Hepatocyte (in vitro differentiated cells): ENCODE results near the gene RELT. TPM values are rescaled to one million over a fixed set of nuclear protein-coding genes. Genes with fewer than 3 reads are reported as not detected.

Source experiments
- DNase-seq: peaks from one replicate; pipeline ENCODE4 v3.0.0-alpha.2; 2016; ENCODE audit warnings: low spot score
- H2AFZ ChIP-seq: fragments of 200-600 bp; sonication (generic); 2 replicates; pipeline ENCODE4 v1.6.0; 2016; ENCODE audit warnings: antibody characterized with exemption, mild to moderate bottlenecking
- H3K27ac ChIP-seq: fragments of 200-600 bp; sonication (generic); 2 replicates; pipeline ENCODE4 v1.5.1; 2016; ENCODE audit warnings: mild to moderate bottlenecking
- H3K27me3 ChIP-seq: fragments of 200-600 bp; sonication (generic); 2 replicates; pipeline ENCODE4 v1.6.1; 2016
- H3K36me3 ChIP-seq: fragments of 200-600 bp; sonication (generic); replicated peaks from 2 replicates; pipeline ENCODE4 v1.5.1; 2016; ENCODE audit warnings: low read depth; ENCODE audit not compliant: insufficient read depth
- H3K4me1 ChIP-seq: fragments of 200-600 bp; sonication (generic); 2 replicates; pipeline ENCODE4 v1.5.1; 2016; ENCODE audit warnings: mild to moderate bottlenecking, moderate library complexity; ENCODE audit not compliant: insufficient read depth
- H3K4me2 ChIP-seq: fragments of 200-600 bp; sonication (generic); 2 replicates; pipeline ENCODE4 v1.6.0; 2016
- H3K4me3 ChIP-seq: fragments of 200-600 bp; sonication (generic); 2 replicates; pipeline ENCODE4 v1.5.1; 2016; ENCODE audit warnings: mild to moderate bottlenecking
- H3K79me2 ChIP-seq: fragments of 200-600 bp; sonication (generic); 2 replicates; pipeline ENCODE4 v1.6.0; 2017; ENCODE audit warnings: mild to moderate bottlenecking
- H3K9me2 ChIP-seq: fragments of 200-600 bp; sonication (generic); replicated peaks from 2 replicates; pipeline ENCODE4 v1.6.0; 2017; ENCODE audit warnings: mild to moderate bottlenecking; ENCODE audit not compliant: insufficient read depth
- H3K9me3 ChIP-seq: fragments of 200-600 bp; sonication (generic); 2 replicates; pipeline ENCODE4 v1.5.1; 2016; ENCODE audit warnings: low read depth, mild to moderate bottlenecking
- H4K20me1 ChIP-seq: fragments of 200-600 bp; sonication (generic); 2 replicates; pipeline ENCODE4 v1.6.0; 2016; ENCODE audit warnings: mild to moderate bottlenecking; ENCODE audit not compliant: insufficient read depth, poor library complexity, severe bottlenecking
- EZH2 ChIP-seq: fragments of 200-600 bp; sonication (generic); IDR thresholded peaks from 2 replicates; pipeline ENCODE4 v1.6.1; 2016; ENCODE audit warnings: antibody characterized with exemption, mild to moderate bottlenecking, borderline replicate concordance
- EZH2phosphoT487 ChIP-seq: fragments of 200-600 bp; sonication (generic); IDR thresholded peaks from one replicate; pipeline ENCODE4 v1.6.1; 2018; ENCODE audit warnings: antibody characterized with exemption, mild to moderate bottlenecking, low read depth, moderate library complexity; ENCODE audit not compliant: unreplicated experiment, severe bottlenecking
- WGBS: methylation state at CpG from one replicate; pipeline ENCODE4 v1.1.6; 2016; ENCODE audit warnings: low lambda C conversion rate; ENCODE audit errors: missing lambda C conversion rate; 5-methylcytosine and 5-hydroxymethylcytosine counted together
- polyA plus RNA-seq: library from polyadenylated mRNA; unstranded; fragments of >200 nt; fragmentation: Nextera tagmentation; extraction: Ambion mirVana; gene quantifications from 2 replicates; pipeline ENCODE4 v1.2.1, GENCODE V29; 2016
- total RNA-seq: library from RNA; depleted of rRNA; stranded (reverse); fragments of >200 nt; gene quantifications from 2 replicates; pipeline ENCODE4 v1.2.3, GENCODE V29; 2014
- TF ChIP-seq, protein P1 (sequence below): fragments of 200-600 bp; sonication (generic); IDR thresholded peaks from 2 replicates; pipeline ENCODE4 v1.5.1; 2016; ENCODE audit warnings: antibody characterized with exemption, mild to moderate bottlenecking; ENCODE audit not compliant: poor library complexity

RELT gene
- total and polyA plus RNA-seq, 2 experiments from 2014 or later, result 1.6 to 3.4 TPM

DNA sequence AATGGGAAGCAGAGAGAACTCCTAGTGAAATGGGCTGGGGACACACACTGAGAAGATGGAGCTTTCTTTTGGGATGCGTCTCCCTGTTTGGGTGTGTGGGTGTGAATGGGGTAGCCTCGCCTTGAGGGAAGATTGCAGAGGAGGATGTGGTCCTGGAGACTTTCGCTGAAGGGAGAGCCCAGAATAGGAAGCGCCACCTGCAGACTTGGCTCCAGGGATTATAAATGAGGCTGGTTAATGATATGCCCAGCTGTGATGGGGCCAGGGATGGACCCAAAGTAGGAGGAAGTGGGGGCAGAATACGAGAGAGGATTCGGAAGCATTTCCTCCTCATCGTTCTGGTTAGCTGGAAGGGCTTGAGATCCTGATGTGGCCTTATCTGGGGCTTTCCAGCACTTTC, 13.7 kb downstream of the RELT start:
- TF ChIP-seq, protein P1, sequence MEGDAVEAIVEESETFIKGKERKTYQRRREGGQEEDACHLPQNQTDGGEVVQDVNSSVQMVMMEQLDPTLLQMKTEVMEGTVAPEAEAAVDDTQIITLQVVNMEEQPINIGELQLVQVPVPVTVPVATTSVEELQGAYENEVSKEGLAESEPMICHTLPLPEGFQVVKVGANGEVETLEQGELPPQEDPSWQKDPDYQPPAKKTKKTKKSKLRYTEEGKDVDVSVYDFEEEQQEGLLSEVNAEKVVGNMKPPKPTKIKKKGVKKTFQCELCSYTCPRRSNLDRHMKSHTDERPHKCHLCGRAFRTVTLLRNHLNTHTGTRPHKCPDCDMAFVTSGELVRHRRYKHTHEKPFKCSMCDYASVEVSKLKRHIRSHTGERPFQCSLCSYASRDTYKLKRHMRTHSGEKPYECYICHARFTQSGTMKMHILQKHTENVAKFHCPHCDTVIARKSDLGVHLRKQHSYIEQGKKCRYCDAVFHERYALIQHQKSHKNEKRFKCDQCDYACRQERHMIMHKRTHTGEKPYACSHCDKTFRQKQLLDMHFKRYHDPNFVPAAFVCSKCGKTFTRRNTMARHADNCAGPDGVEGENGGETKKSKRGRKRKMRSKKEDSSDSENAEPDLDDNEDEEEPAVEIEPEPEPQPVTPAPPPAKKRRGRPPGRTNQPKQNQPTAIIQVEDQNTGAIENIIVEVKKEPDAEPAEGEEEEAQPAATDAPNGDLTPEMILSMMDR, result no peak
- TF ChIP-seq EZH2, result no peak
- TF ChIP-seq EZH2phosphoT487, result no peak
- no peak overlapping the region for H3K27ac ChIP-seq
- H3K9me2 ChIP-seq, result no peaks in the 10 kb centered on the region
- H3K79me2 ChIP-seq, result peaks cover 9% of the 10 kb centered on the region
- no peak for DNase-seq
- H3K9me3 ChIP-seq, result no peaks in the 10 kb centered on the region
- no peak overlapping the region for H3K4me2 ChIP-seq
- no peak overlapping the region for H2AFZ ChIP-seq
- no peaks in the 10 kb centered on the region for H4K20me1 ChIP-seq
- H3K4me3 ChIP-seq, result no peak overlapping the region
- H3K27me3 ChIP-seq, result no peaks in the 10 kb centered on the region
- no peaks in the 10 kb centered on the region for H3K36me3 ChIP-seq
- peaks cover 28% of the 10 kb centered on the region for H3K4me1 ChIP-seq
- 87% methylated on average over 7 of the region's 7 CpGs for whole genome bisulfite sequencing

DNA sequence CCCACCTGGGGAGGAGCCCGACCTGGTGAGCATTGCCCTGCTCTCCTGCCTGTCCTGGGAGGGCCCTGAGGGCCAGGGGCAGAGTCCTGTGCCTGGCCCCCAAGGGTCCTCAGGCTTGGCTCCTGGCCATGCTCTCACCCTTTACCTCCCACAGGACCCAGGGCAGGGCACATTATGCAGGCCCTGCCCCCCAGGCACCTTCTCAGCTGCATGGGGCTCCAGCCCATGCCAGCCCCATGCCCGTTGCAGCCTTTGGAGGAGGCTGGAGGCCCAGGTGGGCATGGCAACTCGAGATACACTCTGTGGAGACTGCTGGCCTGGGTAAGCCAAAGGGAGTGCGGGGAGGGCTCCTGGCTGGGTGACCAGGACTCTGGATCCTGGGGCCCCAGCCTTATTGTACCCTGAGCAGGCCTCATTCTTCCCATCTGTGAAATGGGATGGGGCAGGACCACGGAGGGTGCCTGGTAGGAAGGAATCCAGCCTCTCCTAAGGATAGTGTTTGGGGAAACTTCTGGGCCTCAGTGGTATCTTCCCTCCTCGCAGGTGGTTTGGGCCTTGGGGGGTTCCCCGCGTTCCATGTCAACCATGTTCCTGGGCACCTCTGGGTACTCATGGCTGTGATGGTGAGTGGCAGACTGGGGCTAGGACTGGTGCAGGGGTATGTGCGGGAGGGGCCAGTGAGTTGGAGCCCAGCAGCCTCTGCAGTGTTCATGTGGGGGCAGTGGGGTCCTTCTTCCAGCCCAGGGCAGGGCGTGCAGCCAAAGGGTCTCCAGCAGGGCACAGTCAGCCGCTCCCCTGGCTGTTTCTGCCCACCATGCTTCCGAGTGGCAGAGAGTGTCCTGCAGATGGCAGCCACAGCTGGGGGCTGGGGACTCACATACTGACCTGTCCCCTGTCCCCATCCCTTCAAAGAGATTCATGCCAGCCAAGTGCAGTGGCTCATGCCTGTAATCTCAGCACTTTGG, 14.7 kb downstream of the RELT start:
- DNase-seq, result no peak
- WGBS, result 95% methylated on average over 12 of the region's 12 CpGs
- H3K4me3 ChIP-seq, result no peak overlapping the region
- TF ChIP-seq, protein P1, result no peak
- TF ChIP-seq EZH2phosphoT487, result no peak
- no peak for TF ChIP-seq EZH2
- H3K9me2 ChIP-seq, result no peaks in the 10 kb centered on the region
- no peaks in the 10 kb centered on the region for H3K27me3 ChIP-seq
- H2AFZ ChIP-seq, result no peak overlapping the region
- H4K20me1 ChIP-seq, result no peaks in the 10 kb centered on the region
- H3K4me2 ChIP-seq, result no peak overlapping the region
- no peak overlapping the region for H3K27ac ChIP-seq
- no peaks in the 10 kb centered on the region for H3K9me3 ChIP-seq
- H3K4me1 ChIP-seq, result peaks cover 19% of the 10 kb centered on the region
- peaks cover 5% of the 10 kb centered on the region for H3K79me2 ChIP-seq
- no peaks in the 10 kb centered on the region for H3K36me3 ChIP-seq

DNA sequence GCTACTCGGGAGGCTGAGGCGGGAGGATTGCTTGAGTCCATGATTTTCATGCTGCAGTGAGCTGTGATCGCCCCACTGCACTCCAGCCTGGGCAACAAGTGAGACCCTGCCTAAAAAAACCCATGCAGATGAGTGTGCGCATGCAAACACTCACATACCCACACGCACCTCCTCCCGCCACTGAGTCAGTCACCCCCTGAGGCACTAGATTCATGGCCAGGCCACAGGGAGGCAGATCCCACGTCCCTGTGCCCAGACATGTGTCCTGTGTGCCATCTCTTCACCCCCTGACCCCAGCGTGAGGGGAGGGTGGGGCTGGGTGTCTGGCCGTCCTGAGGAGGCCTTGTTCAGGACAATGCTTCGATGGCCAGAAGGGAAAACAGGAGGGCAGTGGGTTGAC, 15.5 kb downstream of the RELT start:
- no peak overlapping the region for H3K27ac ChIP-seq
- H3K27me3 ChIP-seq, result no peaks in the 10 kb centered on the region
- H3K4me2 ChIP-seq, result no peak overlapping the region
- WGBS, result 91% methylated on average over 10 of the region's 10 CpGs
- no peak for DNase-seq
- no peak overlapping the region for H3K4me3 ChIP-seq
- TF ChIP-seq, protein P1, result no peak
- TF ChIP-seq EZH2, result no peak
- TF ChIP-seq EZH2phosphoT487, result no peak
- H3K36me3 ChIP-seq, result no peaks in the 10 kb centered on the region
- H3K9me2 ChIP-seq, result no peaks in the 10 kb centered on the region
- no peak overlapping the region for H2AFZ ChIP-seq
- peaks cover 12% of the 10 kb centered on the region for H3K4me1 ChIP-seq
- peaks cover 2% of the 10 kb centered on the region for H3K79me2 ChIP-seq
- no peaks in the 10 kb centered on the region for H3K9me3 ChIP-seq
- H4K20me1 ChIP-seq, result no peaks in the 10 kb centered on the region
